HUES6 (cell line): ENCODE measurements around the gene PSMA3.

Source experiments
- H3K27ac ChIP-seq: 2 replicates; pipeline ENCODE4 v1.7.0; 2013; ENCODE audit warnings: low read depth, mild to moderate bottlenecking, low read length, inconsistent platforms
- H3K27me3 ChIP-seq: 2 replicates; pipeline ENCODE4 v1.6.1; 2013; ENCODE audit warnings: low read length; ENCODE audit not compliant: control insufficient read depth, insufficient read depth
- H3K36me3 ChIP-seq: 2 replicates; pipeline ENCODE4 v1.6.1; 2013; ENCODE audit warnings: low read length; ENCODE audit not compliant: control insufficient read depth, insufficient read depth
- H3K4me1 ChIP-seq: 2 replicates; pipeline ENCODE4 v1.6.1; 2013; ENCODE audit warnings: low read length; ENCODE audit not compliant: control insufficient read depth, insufficient read depth
- H3K4me3 ChIP-seq: 2 replicates; pipeline ENCODE4 v1.5.1; 2013; ENCODE audit warnings: low read depth, low read length
- H3K9ac ChIP-seq: one replicate; pipeline ENCODE4 v1.6.1; 2013; ENCODE audit warnings: mild to moderate bottlenecking, low read length
- H3K9me3 ChIP-seq: 2 replicates; pipeline ENCODE4 v1.6.1; 2013; ENCODE audit warnings: low read depth, low read length; ENCODE audit not compliant: control insufficient read depth, insufficient read depth

Gene PSMA3

GRCh38 chr14:58244556-58245387 is at the start of gene PSMA3:
Gene PSMA3 (plus strand): TSS chr14:58244843. CDS start chr14:58244921, 78 bp downstream.
- Histone ChIP-seq H3K27me3 (no peaks in the 10 kb centered on the region), H3K36me3 (peaks cover 27% of the 10 kb centered on the region), H3K4me1 (peaks cover 5% of the 10 kb centered on the region; the same call in 1 of the 2 replicates), H3K27ac (peak within 1 kb of the TSS; percentile 96), H3K9ac (peak within 1 kb of the TSS; percentile 97), H3K4me3 (peak within 1 kb of the TSS; percentile 95), H3K9me3 (no peaks in the 10 kb centered on the region)

DNA sequence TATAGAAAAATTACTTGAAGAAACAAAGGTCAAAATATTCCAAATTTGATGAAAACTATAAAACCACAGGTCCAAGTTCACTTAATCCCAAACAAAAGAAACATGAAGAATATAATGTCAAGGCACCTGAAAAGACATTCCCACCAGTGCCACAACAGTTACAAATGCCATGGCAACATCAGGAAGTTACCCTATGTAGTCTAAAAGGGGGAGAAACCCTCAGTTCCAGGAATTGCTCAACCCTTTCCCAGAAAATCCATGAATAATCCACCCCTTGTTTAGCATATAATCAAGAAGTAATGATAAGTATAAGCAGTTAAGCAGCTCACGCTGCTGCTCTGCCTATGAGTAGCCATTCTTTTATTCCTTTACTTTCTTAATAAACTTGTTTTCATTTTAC is 48.4 kb upstream of the PSMA3 start:
- H3K4me1 ChIP-seq = no peaks in the 10 kb centered on the region
- no peak overlapping the region for H3K4me3 ChIP-seq
- H3K27ac ChIP-seq = no peak overlapping the region
- no peaks in the 10 kb centered on the region for H3K9me3 ChIP-seq
- no peaks in the 10 kb centered on the region; the same call in 1 of the 2 replicates for H3K27me3 ChIP-seq
- no peak overlapping the region for H3K9ac ChIP-seq
- H3K36me3 ChIP-seq = no peaks in the 10 kb centered on the region

- no peak overlapping the region for H3K4me3 ChIP-seq
- no peak overlapping the region for H3K9ac ChIP-seq
- H3K9me3 ChIP-seq = no peaks in the 10 kb centered on the region
- H3K4me1 ChIP-seq = no peaks in the 10 kb centered on the region
- no peaks in the 10 kb centered on the region for H3K36me3 ChIP-seq
- no peaks in the 10 kb centered on the region for H3K27me3 ChIP-seq
- H3K27ac ChIP-seq = no peak overlapping the region
Measured at GRCh38 chr14:58198086-58198485, 46.6 kb upstream of the PSMA3 start.

DNA sequence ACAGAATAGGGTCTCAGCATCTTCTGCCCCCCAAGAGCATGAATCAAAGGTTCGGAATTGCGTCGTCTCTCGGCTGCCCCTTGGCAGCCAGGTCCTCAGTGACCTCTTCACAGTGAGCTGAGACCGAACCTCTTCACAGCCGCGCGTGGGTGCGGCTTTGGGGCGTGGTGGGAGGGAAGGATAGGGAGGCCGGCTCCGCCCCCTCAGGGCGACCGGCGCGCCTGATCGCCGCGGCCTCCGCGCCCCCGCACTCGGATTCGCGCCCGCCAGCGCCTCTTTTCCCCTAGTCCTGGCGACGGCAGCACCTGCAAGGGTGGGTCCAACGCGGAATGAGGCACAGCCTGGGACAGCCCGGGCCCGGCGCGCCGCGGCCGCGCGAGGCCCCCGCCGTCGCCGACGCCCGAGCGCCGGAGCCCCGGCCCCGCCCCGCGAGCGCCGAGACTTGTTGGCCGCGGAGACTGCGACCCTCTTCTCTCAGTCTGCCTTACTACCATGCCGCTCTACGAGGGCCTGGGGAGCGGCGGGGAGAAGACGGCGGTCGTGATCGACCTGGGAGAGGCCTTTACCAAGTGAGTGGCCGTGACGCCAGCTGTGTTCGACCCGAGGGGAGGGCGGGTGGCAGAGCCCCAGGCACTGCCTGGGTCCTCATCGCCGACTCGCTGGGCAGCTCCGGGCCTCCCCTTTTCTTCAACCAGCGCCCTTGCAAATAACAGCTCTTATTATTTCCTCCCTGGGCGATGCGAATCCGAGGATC is 44.7 kb upstream of the PSMA3 start, which contains the start of gene ACTR10:
TSS of gene ACTR10 (plus strand) at position 424 of the 754 bp plus-strand sequence. CDS start at position 493, 69 bp downstream.
- Histone ChIP-seq H3K9ac (peak within 1 kb of the TSS; percentile 96), H3K4me3 (peak within 1 kb of the TSS; percentile 94), H3K36me3 (no peaks in the 10 kb centered on the region; the same call in 1 of the 2 replicates), H3K27me3 (no peaks in the 10 kb centered on the region), H3K4me1 (no peaks in the 10 kb centered on the region), H3K27ac (peak within 1 kb of the TSS; percentile 72; the same call in 1 of the 2 replicates), H3K9me3 (no peaks in the 10 kb centered on the region)

DNA sequence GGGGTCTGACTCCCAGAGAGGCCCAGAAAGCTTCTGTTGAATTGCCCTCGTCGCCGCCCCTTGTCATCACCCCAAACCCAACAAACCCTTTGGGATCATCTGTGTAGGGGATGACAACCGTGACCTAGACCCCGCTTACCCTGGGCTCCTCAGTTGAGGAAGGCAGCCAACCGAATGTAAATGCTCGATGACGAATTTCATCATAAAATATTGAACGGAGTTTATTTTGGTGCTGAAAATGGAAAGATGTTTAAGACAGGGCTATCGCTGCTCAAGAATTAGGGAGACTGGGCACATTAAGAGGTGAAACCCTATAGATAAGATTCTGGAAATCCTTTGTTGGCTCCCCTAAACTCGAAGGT is 44.2 kb upstream of the PSMA3 start:
- no peaks in the 10 kb centered on the region for H3K4me1 ChIP-seq

GRCh38 chr14:58200846-58201245 is 43.8 kb upstream of the PSMA3 start:
- Histone ChIP-seq H3K9ac (peak overlapping the region; percentile 96), H3K9me3 (no peaks in the 10 kb centered on the region), H3K27me3 (no peaks in the 10 kb centered on the region), H3K27ac (no peak overlapping the region), H3K4me1 (no peaks in the 10 kb centered on the region), H3K36me3 (no peaks in the 10 kb centered on the region; the same call in 1 of the 2 replicates), H3K4me3 (peak overlapping the region; percentile 94)

More for the DNA sequence above, 44.2 kb upstream of the PSMA3 start:
- Histone ChIP-seq H3K36me3 (no peaks in the 10 kb centered on the region; the same call in 1 of the 2 replicates), H3K4me3 (peak overlapping the region; percentile 94), H3K9ac (peak overlapping the region; percentile 96), H3K9me3 (no peaks in the 10 kb centered on the region), H3K27me3 (no peaks in the 10 kb centered on the region), H3K27ac (no peak overlapping the region; the same call in 1 of the 2 replicates)

- Histone ChIP-seq H3K27ac (no peak overlapping the region), H3K36me3 (peaks cover 44% of the 10 kb centered on the region), H3K27me3 (no peaks in the 10 kb centered on the region), H3K4me1 (no peaks in the 10 kb centered on the region), H3K9ac (no peak overlapping the region), H3K9me3 (no peaks in the 10 kb centered on the region), H3K4me3 (no peak overlapping the region)
Measured at GRCh38 chr14:58213176-58213575, 31.5 kb upstream of the PSMA3 start.

DNA sequence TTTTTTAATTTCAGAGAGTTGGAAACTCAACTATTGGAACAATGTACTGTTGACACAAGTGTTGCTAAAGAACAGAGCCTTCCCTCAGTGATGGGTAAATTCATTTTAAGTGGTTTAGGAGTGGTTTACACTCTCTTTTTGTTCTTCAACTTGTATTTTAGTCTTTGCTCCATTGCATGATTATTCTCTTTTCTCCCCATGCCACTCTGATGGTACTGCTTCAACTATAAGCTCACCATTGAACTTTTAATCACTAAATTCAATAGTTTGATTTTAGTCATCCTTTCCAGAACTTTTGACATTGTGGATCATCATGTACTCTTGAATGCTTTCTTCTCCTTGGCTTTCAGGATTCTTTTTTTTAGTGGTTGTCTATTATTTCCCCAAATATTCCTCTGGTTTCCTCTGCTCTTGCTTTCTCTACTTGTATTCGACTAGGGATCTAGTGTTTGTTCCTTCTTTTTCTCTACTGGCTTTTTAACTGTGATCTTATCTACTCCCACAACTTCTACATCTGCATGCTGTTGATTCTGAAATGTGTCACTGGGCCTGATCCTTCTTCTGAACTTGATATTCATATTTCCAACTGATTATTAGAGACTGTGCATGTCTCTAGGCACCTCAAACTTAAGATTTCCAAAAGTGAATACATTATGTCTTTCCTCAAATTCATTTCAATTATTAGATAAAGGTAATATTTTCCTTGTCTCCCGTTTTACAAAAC is 29.3 kb upstream of the PSMA3 start:
- Histone ChIP-seq H3K4me1 (no peaks in the 10 kb centered on the region), H3K4me3 (no peak overlapping the region), H3K9me3 (no peaks in the 10 kb centered on the region), H3K36me3 (peaks cover 24% of the 10 kb centered on the region), H3K27me3 (no peaks in the 10 kb centered on the region), H3K9ac (no peak overlapping the region), H3K27ac (no peak overlapping the region)

DNA sequence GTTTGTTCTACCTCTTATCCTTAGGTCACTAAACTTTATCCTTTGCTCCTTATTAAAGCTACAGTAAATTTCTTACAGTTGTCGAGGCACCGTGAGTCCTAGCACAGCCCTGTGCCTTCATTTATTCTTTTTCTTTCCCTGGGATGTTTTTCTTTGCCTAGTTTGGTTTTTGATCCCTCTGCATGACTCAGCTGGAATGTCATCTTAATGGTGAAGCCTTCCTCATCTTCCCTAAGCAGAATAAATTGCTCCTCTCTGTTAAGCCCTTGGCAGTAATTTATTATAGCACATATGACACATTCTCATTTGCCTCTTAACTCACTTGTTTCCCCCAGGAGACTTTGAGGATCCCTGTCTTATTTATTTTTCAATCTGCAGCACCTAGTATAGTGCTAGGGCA is 28.1 kb upstream of the PSMA3 start:
- Histone ChIP-seq H3K4me3 (no peak overlapping the region), H3K36me3 (peaks cover 20% of the 10 kb centered on the region), H3K27ac (no peak overlapping the region), H3K9ac (no peak overlapping the region), H3K9me3 (no peaks in the 10 kb centered on the region), H3K27me3 (no peaks in the 10 kb centered on the region), H3K4me1 (no peaks in the 10 kb centered on the region)

GRCh38 chr14:58227096-58227819 is 17.4 kb upstream of the PSMA3 start:
- Histone ChIP-seq H3K4me1 (no peaks in the 10 kb centered on the region), H3K9ac (no peak overlapping the region), H3K27me3 (no peaks in the 10 kb centered on the region), H3K36me3 (peaks cover 8% of the 10 kb centered on the region; the same call in 1 of the 2 replicates), H3K27ac (no peak overlapping the region), H3K4me3 (no peak overlapping the region), H3K9me3 (no peaks in the 10 kb centered on the region)
